ENCODE results near the gene RBM4B. TPM values are rescaled to one million over a fixed set of nuclear protein-coding genes. Genes with fewer than 3 reads are reported as not detected.

The RBM4B gene
- total RNA-seq, 2 donors from 2014 or later, result 15.5 to 40.7 TPM

DNA sequence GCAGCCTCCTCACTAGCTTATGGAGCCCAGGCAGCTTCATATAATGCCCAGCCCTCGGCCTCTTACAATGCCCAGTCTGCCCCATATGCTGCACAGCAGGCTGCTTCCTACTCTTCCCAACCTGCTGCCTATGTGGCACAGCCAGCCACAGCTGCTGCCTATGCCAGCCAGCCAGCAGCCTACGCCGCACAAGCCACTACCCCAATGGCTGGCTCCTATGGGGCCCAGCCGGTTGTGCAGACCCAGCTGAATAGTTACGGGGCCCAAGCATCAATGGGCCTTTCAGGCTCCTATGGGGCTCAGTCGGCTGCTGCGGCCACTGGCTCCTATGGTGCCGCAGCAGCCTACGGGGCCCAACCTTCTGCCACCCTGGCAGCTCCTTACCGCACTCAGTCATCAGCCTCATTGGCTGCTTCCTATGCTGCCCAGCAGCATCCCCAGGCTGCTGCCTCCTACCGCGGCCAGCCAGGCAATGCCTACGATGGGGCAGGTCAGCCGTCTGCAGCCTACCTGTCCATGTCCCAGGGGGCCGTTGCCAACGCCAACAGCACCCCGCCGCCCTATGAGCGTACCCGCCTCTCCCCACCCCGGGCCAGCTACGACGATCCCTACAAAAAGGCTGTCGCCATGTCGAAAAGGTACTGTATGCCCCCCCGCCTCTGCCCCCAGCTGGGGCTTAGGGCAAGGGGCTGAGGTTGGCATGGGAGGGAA is 52.5 kb downstream of the RBM4B start:
- peaks cover 25 to 27% of the 10 kb centered on the region in 2 donors for H3K36me3 ChIP-seq
- H3K4me3 ChIP-seq, result no peak overlapping the region
- H3K27ac ChIP-seq, result no peak overlapping the region
- H3K4me1 ChIP-seq (replicated peaks), result peaks cover 13% of the 10 kb centered on the region
- TF ChIP-seq, protein P1, sequence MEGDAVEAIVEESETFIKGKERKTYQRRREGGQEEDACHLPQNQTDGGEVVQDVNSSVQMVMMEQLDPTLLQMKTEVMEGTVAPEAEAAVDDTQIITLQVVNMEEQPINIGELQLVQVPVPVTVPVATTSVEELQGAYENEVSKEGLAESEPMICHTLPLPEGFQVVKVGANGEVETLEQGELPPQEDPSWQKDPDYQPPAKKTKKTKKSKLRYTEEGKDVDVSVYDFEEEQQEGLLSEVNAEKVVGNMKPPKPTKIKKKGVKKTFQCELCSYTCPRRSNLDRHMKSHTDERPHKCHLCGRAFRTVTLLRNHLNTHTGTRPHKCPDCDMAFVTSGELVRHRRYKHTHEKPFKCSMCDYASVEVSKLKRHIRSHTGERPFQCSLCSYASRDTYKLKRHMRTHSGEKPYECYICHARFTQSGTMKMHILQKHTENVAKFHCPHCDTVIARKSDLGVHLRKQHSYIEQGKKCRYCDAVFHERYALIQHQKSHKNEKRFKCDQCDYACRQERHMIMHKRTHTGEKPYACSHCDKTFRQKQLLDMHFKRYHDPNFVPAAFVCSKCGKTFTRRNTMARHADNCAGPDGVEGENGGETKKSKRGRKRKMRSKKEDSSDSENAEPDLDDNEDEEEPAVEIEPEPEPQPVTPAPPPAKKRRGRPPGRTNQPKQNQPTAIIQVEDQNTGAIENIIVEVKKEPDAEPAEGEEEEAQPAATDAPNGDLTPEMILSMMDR (IDR thresholded peaks at IDR 0.05), result no peak
- TF ChIP-seq POLR2AphosphoS5 (IDR thresholded peaks at IDR 0.05) (no peak), POLR2A (IDR thresholded peaks at IDR 0.05) (no peak)
- H3K9me3 ChIP-seq, result no peaks in the 10 kb centered on the region
- no peaks in the 10 kb centered on the region for H3K27me3 ChIP-seq (replicated peaks; ENCODE audit: insufficient read depth)
- DNase-seq (ENCODE audit: low spot score), result no peak
- intact Hi-C loops (cut with DNase I), result no loop called here
- 96% methylated on average over 26 of the region's 26 CpGs for WGBS

DNA sequence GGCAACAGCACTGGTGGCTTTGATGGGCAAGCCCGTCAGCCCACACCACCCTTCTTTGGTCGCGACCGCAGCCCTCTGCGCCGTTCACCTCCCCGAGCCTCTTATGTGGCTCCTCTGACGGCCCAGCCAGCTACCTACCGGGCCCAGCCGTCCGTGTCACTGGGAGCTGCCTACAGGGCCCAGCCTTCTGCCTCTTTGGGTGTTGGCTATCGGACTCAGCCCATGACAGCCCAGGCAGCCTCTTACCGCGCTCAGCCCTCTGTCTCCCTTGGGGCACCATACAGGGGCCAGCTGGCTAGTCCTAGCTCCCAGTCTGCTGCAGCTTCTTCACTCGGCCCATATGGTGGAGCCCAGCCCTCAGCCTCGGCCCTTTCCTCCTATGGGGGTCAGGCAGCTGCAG is 53.2 kb downstream of the RBM4B start:
- H3K27ac ChIP-seq, result no peak overlapping the region

DNA sequence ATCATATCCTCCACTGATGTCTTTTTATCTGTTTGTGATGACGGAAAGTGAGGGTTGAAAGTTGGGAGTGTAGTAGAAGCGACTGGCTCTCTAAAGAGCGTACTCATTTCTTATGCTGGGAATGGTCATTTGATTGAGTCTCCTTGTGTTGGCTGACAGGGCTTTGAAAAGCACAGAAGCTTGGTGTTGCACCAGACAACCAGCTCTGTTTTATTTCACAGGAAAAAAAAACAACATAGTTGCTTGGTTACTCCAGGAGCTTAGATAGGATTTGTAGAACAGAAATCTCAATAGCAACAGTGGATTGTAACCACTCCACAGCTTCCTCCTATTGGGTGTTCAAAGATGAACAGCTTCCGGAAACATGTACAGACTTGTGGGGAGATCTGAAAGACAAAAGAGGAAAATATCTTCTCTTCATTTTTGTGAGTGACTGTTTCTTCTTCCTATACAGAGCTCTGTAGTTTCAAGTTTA is 58.6 kb downstream of the RBM4B start:
- H3K9me3 ChIP-seq, result no peaks in the 10 kb centered on the region
- no peaks in the 10 kb centered on the region for H3K36me3 ChIP-seq
- TF ChIP-seq POLR2AphosphoS5 (IDR thresholded peaks at IDR 0.05) (no peak), POLR2A (IDR thresholded peaks at IDR 0.05) (no peak)
- TF ChIP-seq, protein P1 (IDR thresholded peaks at IDR 0.05), result no peak
- peak overlapping the region; percentile 19 to 94 for H3K27ac ChIP-seq
- DNase-seq (ENCODE audit: low spot score), result no peak
- peak overlapping the region; percentile 80 to 95 for H3K4me3 ChIP-seq
- intact Hi-C loops (cut with DNase I), result no loop called here
- WGBS, result 39% methylated on average over 4 of the region's 4 CpGs
- peaks cover 11% of the 10 kb centered on the region for H3K4me1 ChIP-seq (replicated peaks)
- no peaks in the 10 kb centered on the region for H3K27me3 ChIP-seq (replicated peaks; ENCODE audit: insufficient read depth)

More for the DNA sequence above, 53.2 kb downstream of the RBM4B start:
- H3K4me1 ChIP-seq (replicated peaks), result peaks cover 13% of the 10 kb centered on the region
- TF ChIP-seq, protein P1 (IDR thresholded peaks at IDR 0.05), result no peak
- no peak for TF ChIP-seq POLR2A (IDR thresholded peaks at IDR 0.05)
- no peak for TF ChIP-seq POLR2AphosphoS5 (IDR thresholded peaks at IDR 0.05)
- no peaks in the 10 kb centered on the region for H3K27me3 ChIP-seq (replicated peaks; ENCODE audit: insufficient read depth)
- H3K36me3 ChIP-seq, result peaks cover 25 to 27% of the 10 kb centered on the region in 2 donors
- no peak overlapping the region for H3K4me3 ChIP-seq
- intact Hi-C loops (cut with DNase I), result no loop called here
- WGBS, result 84% methylated on average over 13 of the region's 16 CpGs
- H3K9me3 ChIP-seq, result no peaks in the 10 kb centered on the region
- DNase-seq (ENCODE audit: low spot score), result no peak

DNA sequence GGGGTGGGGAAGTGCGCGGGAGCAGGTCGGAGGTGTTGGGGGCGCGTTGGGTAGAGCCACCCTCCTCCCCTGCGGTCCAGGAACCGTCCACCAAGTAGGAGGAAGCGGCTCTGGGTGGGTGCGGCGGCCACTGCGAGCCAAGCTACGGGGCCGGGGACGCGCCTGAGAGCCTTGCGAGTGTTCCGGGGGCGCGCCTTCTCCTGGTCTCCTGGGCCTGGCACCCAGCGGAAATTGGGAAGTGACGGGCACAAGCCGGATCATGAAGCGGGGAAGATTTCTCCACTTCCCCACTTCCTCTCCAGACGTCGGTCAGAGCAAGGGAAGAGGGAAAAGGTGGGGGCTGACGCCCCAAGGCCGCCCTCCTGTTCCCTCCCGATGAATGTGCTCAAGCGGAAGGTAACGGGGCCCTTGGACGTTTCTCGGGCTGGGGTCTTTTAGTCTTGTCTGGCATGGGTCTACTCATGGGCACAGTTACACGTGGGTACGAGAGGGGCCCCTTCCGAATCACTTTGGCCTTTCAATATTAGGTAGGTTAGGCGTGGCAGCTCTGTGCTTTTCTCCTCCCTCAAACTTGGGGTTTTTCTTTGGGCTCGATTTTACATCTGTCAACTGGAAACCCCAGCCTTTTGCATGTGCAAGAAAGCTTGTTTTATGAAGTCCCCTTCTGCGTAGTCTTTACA is 60.4 kb downstream of the RBM4B start:
- WGBS, result under 1% methylated on average over 38 of the region's 38 CpGs
- DNase-seq (ENCODE audit: low spot score), result no peak
- H3K27ac ChIP-seq, result peak overlapping the region; percentile 94
- no peaks in the 10 kb centered on the region for H3K9me3 ChIP-seq
- H3K27me3 ChIP-seq (replicated peaks; ENCODE audit: insufficient read depth), result no peaks in the 10 kb centered on the region
- TF ChIP-seq, protein P1 (IDR thresholded peaks at IDR 0.05), result no peak
- TF ChIP-seq POLR2AphosphoS5 (IDR thresholded peaks at IDR 0.05) (no peak), POLR2A (IDR thresholded peaks at IDR 0.05) (no peak)
- peaks cover 11% of the 10 kb centered on the region for H3K4me1 ChIP-seq (replicated peaks)
- H3K4me3 ChIP-seq, result peak overlapping the region; percentile 80 to 95
- no peaks in the 10 kb centered on the region for H3K36me3 ChIP-seq
- intact Hi-C loops (cut with DNase I), result no loop called here

All from prostate gland (tissue), 2 donors.